Endometrium (tissue), 2 donors: Measurements from ENCODE around the gene IL13RA1.
"Not testable (repeated sequence)": the region's sequence is repeated elsewhere in the genome, so short reads cannot be mapped to it uniquely, and the experiment has no call there.

Experiments used
- FAIRE-seq: peaks from 2 replicates; lab custom pipeline; 2012; peaks lifted over from hg19 to GRCh38; lab: Jason Lieb, UNC
- donor health status: control.
- donor health status: control.

Gene IL13RA1

DNA sequence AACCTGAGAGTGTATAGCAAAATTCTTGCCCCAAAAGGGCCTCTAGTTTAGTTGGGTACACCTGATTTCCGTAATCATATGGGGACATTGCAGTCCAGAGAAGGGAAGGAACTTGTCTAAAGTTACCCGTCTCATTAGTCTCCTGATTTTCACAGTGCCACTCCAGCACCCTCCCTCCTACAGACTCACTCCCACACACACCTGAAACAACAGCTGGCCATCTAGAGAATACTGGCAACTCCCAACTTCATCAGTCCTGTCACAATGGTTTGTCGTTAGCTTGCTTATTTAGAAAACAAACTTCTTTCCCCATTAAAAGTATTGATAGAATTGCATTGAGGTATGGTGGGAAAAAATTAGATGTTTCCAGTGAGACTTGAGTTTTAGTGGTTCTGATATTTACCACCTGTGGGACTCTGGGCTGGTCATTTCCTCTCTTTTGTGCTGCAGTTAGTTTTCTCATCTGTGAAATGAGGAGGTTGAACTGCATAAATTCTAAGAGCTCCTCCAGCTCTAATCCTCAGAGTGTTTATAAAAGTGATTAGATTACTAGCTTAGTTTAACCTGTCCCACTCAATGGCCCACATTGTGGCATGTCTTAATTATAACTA lies 1.7 kb downstream of the IL13RA1 start:
- no peak for FAIRE-seq

DNA sequence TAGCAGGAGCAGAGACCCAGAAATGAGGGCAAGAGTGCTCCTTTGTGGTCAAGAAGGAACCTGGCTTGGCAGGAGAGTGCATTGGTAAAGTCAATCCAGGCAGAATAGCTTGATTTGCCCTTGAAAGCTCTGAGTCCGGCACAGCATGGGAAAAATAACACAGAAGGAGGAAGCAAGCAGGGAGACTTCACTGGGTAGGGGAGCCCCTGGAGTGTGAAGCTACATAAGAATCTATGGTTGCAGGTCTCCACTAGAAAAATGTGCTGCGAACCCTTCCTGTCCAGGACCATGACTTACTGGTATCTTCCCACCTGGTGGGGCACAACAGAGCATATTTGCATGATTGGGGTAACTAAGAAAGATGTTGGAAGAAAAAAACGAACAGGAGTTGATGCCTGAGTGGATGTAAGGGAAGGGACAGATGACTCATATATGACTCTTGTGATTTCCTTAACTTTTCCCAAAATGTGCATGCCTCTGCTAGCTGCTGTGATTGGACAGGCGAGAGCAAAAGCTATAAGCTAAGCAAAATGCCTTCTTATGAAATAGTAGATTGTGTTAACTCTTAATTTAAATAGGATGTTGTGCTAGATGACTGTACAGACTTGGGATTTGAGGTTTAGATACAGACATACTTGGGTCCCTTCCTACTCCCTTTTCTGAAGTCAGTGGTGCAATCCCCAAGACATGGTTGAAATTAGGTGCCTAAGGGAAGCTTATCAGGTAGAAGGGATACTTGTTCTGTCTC lies 3.3 kb downstream of the IL13RA1 start:
- FAIRE-seq = no peak

DNA sequence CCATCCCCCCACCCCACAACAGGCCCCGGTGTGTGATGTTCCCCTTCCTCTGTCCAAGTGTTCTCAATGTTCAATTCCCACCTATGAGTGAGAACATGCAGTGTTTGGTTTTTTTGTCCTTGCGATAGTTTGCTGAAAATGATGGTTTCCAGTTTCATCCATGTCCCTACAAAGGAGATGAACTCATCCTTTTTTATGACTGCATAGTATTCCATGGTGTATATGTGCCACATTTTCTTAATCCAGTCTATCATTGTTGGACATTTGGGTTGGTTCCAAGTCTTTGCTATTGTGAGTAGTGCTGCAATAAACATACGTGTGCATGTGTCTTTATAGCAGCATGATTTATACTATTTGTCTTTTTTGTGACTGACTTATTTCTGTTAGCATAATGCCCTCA lies 5.1 kb downstream of the IL13RA1 start:
- FAIRE-seq = not testable (repeated sequence)

DNA sequence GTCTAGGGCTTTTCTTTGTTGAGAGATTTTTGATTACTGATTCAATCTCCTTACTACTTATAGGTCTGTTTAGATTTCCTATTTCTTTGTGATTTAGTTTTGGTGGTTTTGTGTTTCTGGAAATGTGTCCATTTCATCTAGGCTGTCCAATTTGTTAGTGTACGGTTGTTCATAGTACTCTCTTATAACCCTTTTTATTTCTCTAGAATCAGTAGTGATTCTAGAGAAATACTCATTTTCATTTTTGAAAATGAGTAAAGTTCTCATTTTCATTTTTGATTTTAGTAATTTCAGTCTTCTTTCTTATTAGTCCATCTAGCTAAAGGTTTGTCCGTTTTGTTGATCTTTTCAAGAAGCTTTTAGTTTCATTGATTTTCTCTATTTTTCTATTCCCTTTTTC lies 7.5 kb downstream of the IL13RA1 start:
- no peak for FAIRE-seq

DNA sequence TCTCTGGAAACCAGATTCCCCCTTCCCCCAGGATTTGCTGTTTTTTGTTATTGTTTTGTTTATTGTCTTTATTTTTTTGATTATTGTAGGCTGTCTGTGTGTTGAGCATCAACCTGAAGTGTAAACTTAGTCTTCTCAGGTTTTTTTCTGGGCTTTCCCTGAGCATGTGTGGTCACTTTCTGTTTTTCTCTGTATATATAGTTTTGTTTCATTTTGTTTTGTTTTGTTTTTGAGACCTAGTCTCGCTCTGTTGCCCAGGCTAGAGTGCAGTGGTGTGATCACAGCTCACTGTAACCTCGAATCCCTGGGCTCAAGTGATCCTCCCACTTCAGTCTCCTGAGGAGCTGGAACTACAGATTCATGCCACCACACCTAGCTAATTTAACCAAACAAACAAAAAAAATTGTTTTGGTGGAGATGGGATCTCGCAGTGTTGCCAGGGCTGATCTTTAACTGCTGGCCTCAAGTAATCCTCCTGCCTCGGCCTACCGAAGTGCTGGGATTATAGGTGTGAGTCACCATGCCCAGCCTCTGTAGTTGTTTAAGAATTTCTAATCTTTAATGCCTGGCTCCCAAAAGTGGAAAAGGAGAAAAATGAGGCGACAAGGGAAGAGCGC lies 9.1 kb downstream of the IL13RA1 start:
- no peak for FAIRE-seq

DNA sequence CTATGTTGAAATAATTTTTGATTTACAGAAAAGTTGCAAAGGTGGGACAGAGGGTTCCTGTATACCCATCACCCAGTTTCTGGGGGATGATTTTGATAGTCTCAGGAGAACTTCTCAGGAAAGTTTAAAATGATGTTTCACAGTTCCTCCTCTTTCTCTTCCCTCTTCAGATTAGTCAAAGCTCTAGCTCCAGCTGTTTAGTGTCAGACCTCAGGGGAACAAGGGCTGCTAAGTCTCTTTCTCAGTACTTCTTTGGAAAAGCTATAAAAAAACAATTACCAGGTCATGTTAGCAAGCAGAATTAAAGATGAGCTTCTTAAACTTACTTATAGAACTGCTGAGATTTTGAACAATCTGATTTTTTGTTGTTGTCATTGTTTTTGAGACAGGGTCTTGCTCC lies 12.2 kb downstream of the IL13RA1 start:
- no peak for FAIRE-seq

DNA sequence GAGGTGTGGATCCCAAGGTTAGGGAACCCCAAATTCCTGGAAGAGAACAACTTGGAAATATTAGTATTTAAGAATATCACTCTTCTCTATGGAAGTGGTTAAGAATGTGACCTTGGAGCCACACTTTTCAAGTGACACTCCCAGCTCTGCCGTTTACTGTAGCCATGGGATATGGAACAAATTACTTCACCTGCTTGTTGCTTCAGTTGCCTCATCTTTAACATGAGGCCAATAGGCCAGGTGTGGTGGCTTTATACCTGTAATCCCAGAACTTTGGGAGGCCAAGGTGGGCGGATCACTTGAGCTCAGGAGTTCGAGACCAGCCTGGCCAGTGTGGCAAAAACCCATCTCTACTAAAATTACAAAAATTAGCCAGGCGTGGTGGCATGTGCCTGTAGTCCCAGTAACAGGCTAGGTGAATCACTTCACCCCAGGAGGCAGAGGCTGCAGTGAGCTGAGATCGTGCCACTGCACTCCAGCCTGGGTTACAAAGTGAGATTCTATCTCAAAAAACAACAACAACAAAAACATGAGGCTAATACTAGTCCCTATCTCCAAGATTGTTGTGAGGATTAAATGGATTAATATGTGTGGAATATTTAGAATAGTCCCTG lies 13.0 kb downstream of the IL13RA1 start:
- no peak for FAIRE-seq

DNA sequence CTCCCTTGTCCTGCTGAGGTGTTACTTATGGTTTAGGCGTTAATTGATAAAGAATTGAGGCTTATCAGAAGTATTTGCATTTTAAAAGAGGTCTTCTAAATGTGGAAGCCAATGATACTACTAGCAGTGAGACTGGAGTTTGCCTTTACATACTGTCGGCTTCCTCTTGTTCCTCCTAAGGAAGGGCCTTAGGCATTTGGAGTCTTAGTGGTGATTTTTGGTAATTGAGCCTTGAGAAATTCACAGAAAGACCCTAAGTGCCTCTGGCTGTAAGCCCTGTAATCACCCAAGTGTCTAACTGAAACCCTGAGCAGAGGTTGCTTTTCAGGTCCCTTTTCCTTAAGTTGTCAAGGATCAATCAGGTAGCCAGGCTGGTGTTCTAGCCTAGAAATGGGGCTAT lies 14.8 kb downstream of the IL13RA1 start:
- no peak for FAIRE-seq

DNA sequence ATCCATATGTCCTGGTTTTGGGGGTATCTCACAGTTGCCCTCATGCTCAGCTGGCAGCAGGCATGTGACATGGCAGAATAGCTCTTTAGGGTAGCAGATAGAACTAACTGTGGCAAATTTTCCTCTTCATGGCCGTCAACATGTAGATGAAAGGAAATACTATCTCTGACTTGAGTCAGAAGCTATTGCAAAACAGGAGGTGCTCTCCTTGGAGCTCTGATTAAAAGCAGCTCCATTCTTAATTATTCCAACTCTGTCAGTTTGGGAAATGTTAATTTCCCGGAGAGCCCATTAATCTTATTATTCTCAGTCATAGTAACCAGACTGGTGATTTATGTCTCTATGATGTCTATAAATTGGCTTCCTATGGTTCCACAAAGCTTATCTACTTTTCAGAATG lies 18.2 kb downstream of the IL13RA1 start:
- no peak for FAIRE-seq

DNA sequence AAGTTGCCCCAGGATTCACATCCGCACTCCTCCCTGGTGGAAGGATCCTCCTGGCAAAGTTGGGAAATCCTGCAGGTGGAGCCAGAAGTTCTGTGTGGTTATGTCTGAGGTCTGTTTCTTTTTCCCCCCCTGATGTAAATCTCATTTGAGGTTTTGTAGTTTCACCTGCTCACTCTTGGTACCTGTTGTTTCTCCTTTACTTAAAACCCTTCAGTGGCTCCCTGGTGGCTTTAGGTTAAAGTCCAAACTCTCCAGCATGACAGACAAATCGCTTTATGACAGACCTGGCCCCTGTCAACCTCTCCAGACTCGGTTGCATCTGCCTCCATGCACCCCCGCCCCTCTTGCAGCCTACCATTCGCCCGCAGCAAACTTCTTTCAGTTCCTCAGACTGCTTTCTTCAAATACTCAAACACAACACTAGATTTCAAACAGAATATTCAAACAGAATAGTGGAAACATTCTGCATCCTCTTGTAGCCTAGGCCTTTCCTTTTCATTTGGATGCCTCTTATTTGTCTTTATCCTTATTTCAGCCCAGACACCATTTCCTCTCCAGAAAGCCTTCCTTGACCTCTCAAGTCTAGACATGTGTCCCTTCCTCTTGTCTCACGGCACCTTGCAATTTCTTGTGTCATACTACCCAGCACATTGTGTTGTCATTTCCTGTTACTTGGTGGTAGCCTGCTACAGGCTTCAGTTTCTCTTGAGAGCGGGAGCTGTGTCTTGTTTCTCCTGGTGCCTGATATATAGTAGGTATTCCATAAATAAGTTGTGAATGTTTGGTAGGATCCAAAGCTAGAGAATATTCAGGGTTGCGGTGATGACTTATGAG lies 24.8 kb downstream of the IL13RA1 start:
- no peak for FAIRE-seq

DNA sequence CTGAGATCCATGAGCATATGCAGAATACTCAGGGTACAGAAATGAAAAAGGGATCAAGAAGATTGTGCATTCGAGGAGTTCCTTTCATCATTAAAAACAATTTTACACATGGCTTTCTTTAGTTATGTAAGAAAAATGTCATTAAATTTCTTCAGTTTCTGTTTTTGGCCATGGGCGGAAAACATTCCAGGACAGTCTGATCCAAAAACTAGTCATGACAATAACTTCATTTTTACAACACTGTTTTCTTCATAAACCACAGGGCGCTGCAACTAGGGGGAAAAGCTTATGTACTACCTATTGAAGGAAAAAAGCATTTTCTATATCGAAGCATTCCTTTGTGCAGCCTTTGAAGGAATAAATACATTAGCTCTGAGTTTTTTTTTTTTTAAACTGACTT lies 28.2 kb downstream of the IL13RA1 start:
- FAIRE-seq = peak; percentile 62

DNA sequence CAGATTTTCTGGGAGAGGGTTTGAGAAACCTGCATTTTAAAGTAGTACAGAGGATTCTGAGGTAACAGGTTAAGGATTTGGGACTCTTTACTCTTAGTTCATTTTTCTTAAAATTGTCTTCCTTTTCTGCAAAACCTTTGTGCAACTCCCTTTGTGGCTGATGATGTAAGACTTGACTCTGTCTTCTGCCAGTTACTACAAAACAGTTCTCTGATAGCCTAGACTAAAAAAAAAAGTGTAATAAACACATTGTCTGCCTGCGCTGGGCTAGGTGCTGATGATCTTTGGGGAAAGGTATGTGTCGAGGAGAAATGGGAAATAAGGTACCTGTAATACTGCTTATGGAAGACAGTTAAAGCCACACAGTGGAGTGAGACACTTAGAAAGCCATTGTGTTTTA lies 28.7 kb downstream of the IL13RA1 start:
- FAIRE-seq = no peak

DNA sequence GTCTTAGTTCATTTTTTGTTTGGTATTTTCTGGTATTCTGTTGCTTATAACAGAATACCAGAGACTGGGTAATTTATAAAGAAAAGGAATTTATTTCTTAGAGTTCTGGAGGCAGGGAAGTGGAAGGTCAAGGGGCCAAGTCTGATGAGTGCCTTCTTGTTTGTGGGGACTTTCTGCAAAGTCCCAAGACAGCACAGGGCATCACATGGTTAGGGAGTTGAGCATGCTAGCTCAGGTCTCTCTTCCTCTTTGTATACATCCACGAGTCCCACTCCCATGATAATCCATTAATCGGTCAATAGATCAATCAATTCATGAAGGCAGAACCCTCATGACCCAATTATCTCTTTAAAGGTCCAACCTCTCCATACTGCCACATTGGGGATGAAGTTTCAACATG lies 31.1 kb downstream of the IL13RA1 start:
- no peak for FAIRE-seq

DNA sequence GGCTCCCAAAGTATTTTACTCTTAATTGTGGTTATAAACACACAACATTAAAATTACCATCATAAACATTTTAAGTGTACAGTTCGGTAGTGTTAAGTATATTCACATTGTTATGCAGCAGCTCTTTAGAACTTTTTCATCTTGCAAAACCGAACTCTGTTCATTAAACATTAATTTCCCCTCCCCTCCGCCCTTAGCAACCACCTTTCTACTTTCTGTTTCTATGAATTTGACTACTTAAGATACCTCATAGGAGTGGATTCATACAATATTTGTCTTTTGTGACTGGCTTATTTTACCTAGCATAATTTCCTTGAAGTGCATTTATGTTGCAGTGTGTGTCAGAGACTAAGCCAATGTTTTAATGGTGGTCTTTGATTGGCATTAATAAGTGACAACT lies 32.6 kb downstream of the IL13RA1 start:
- no peak for FAIRE-seq

DNA sequence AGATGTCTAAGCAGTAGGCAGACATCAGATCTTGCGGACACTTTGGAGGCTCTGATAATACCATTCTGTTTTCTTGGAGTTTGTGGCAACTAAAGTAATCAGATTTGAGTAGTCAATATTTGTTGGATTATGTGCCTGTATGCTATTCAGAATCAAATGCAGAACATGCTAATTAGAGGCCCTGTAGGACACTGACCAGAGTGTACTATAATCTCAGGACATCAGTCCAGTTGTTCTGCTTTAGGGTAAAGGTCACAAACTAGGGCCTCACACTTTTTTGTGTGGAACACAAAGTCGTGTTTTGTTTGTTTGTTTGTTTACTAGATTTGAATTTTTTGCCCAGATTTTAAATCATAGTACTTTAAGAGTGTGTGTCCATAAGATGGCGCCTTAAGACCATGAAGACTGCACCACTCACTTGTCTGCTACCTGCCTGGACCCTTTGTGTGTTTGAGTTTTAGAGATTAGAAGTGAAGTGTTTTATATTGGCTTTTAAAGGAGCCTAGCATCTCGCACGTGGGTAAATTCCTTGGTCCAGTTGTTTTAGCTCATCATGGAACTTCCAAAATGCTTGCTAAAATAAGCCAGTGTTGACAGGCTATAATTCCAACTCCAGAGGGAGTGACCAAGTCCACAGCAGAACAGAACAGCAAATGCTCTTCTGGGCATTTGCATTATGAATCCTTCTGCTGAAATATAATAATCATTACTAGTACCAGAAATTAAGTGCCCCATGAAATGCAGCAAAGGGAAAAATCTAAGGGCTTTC lies 34.7 kb downstream of the IL13RA1 start:
- no peak for FAIRE-seq

DNA sequence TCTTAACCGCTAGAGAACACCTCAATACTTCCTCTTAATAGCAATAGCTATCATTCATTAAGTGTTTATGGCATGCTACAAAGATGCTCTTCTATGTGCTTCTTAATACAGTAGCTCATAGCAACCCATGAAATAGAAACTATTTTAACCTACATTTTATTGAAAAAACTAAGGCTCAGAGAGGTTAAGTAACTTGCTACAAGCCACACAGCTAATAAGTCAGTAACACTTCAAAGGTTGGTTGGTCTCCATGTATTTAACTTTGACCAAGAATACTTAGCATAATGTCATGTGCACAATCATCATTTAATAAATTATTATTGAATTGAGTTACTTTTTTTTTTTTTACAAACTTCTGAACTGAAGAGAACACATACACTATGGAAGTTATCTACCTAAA lies 36.1 kb downstream of the IL13RA1 start:
- no peak for FAIRE-seq

DNA sequence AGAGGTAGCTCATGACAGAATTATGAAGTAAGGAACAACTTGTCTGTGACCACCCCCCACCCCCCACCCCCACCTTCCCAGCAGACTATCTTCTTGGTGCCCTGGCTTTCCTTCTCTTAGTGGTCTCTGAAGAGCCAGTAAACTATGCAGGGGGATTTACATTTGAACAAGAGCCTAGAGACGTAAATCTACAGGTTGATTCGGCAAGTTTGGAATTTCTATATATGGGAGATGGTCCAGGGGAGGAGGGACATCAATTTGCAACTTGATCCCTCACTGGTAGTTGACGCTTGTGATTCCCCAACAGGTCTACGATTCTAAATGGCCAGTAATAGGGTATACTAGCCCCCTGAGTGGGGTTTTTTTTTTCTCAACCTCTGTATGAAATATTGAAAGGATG lies 36.7 kb downstream of the IL13RA1 start:
- no peak for FAIRE-seq

DNA sequence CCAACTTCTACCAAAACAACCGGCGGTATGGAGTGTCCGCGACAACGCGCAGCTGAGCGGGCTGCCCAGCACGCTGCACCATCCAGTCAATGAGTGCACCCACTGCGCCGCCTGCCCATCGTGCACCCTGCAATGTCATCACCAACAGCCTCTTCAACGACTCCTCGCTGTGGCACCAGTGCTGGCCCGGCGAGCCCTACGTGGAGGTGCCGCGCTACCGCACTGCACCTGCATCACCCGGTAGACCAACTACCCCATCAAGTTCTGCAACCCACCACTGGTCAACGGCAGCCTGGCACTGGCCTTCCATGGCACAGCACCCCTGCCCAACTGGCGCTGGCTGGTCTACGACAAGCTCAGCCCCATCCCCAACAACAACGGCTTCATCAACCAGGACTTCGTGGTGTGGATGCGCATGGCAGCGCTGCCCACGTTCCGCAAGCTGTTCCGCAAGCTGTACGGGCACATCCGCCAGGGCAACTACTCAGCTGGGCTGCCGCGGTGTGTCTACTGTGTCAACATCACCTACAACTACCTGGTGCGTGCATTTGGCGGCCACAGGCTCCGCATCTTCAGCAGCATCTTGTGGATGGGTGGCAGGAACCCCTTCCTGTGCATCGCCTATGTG lies 42.8 kb downstream of the IL13RA1 start:
- no peak for FAIRE-seq

DNA sequence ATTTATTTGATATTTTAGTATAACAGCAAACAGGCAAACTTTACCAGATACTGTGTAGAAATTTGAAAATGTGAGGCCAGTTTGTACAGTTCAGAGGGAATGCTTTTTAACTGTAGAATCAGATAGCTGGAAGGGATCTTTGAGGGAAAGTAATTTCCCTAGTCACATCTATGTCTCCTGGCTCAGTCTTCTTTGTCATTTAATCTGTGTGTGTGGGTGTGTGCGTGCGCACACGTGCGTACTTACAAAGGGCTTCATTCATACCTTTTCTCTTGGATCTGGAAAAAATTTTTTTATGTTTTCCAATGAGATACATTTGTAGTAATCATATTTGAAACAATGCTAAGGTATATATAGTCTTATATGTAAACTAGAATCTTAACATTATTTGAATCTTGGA lies 44.6 kb downstream of the IL13RA1 start:
- no peak for FAIRE-seq

DNA sequence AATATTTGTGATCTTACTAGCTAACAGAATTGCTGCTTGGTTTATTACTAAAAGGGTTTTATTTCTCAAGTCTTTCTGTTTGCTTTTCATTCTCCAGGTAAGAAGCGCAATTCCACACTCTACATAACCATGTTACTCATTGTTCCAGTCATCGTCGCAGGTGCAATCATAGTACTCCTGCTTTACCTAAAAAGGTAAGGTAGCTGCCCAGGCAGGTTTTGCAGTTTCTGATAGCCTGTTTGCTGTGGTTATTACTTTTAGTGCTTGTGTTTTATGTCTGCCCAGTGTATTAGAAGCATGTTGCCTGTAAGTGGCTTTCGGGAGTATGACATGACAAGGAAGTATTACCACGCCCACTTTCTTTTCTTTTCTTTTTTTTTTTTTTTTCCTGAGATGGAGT lies 46.4 kb downstream of the IL13RA1 start:
- no peak for FAIRE-seq

DNA sequence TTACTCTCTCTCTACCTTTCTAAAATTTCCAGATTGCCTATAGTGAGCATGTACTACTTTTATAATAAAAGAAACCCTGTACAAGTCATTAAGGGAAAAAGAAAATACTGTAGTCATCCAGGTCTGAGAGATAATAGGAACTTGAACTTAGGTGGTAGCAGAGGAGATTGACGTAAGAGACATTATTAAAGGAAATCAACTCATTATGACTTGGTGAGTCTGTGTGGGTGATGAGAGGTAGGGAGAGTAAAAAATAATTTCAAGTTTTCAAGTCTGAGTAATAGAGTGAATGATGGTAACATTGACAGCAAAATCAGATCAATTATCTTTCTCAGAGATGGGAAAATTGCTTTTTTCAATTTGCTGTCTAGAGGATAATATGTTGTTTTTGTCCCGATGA lies 52.2 kb downstream of the IL13RA1 start:
- FAIRE-seq = no peak
